Heart left ventricle (tissue), 16 donors: ENCODE results near the gene CLCN4. TPM values are rescaled to one million over a fixed set of nuclear protein-coding genes. Genes with fewer than 3 reads are reported as not detected.

Experiments
- ATAC-seq, 4 donors: fragments of 200-7000 bp; cut with Tn5 transposase; one replicate each; pipeline ENCODE4 v1.9.1; 2020 to 2022; ENCODE audit warnings: moderate library complexity in 4 of 4, mild to moderate bottlenecking in 3 of 4, moderate number of reproducible peaks in 1 of 4
- DNase-seq, 5 donors: peaks; one replicate each; pipeline ENCODE4 v3.0.0-alpha.2; 2020
- H3K27ac ChIP-seq, 12 donors: fragments of 200-600 bp; sonication (generic) in 4 of 12; one replicate each; pipeline versions ENCODE4 v1.5.0 to v1.8.0; 2016 to 2022; ENCODE audit warnings: mild to moderate bottlenecking in 2 of 12
- H3K27me3 ChIP-seq, 9 donors: fragments of 200-600 bp; sonication (generic) in 2 of 9; one replicate each; pipeline versions ENCODE4 v1.5.1 to v1.8.0; 2016 to 2022; ENCODE audit warnings: mild to moderate bottlenecking in 3 of 9
- H3K36me3 ChIP-seq, 9 donors: fragments of 200-600 bp; sonication (generic) in 2 of 9; one replicate each; pipeline versions ENCODE4 v1.5.0 to v1.8.0; 2018 to 2022; ENCODE audit warnings: mild to moderate bottlenecking in 2 of 9
- H3K4me1 ChIP-seq, 12 donors: fragments of 200-600 bp; sonication (generic) in 4 of 12; one replicate each; pipeline versions ENCODE4 v1.5.0 to v1.8.0; 2016 to 2022; ENCODE audit warnings: mild to moderate bottlenecking in 3 of 12
- H3K4me3 ChIP-seq, 12 donors: fragments of 200-600 bp; sonication (generic) in 4 of 12; one replicate each; pipeline versions ENCODE4 v1.5.0 to v1.8.0; 2017 to 2022; ENCODE audit warnings: mild to moderate bottlenecking in 9 of 12, moderate library complexity in 4 of 12
- H3K9me3 ChIP-seq, 12 donors: fragments of 200-600 bp; sonication (generic) in 4 of 12; one replicate each; pipeline versions ENCODE4 v1.5.0 to v1.8.0; 2016 to 2022; ENCODE audit warnings: mild to moderate bottlenecking in 1 of 12
- CTCF ChIP-seq, 12 donors: fragments of 200-600 bp; sonication (generic) in 4 of 12; IDR thresholded peaks; one replicate each; pipeline versions ENCODE4 v1.5.0 to v1.8.0; 2018 to 2022; ENCODE audit warnings: antibody characterized with exemption in 12 of 12, mild to moderate bottlenecking in 5 of 12
- POLR2A ChIP-seq, 2 donors: fragments of 450-650 bp; IDR thresholded peaks; one replicate each; pipeline ENCODE4 v1.6.1; 2017; ENCODE audit warnings: antibody characterized with exemption in 2 of 2, mild to moderate bottlenecking in 2 of 2, moderate library complexity in 2 of 2
- WGBS, 4 donors: extraction: QIAGEN DNeasy Blood & Tissue Kit in 2 of 4; methylation state at CpG; one replicate each; pipeline versions ENCODE4 v1.1.5 to v1.1.7; 2013 to 2018; 5-methylcytosine and 5-hydroxymethylcytosine counted together
- intact Hi-C, 10 donors: fragments of 100-400 bp; cut with DNase I; formaldehyde crosslinking; loops; one replicate each; pipeline versions ENCODE4 v1.11.1 to v1.14.2; 2022
- polyA plus RNA-seq, 2 donors: library from polyadenylated mRNA; stranded (reverse); fragments of 200-250 nt; gene quantifications; one replicate each; pipeline ENCODE4 v1.2.3, GENCODE V29; 2013
- total RNA-seq, 9 donors: library from RNA; depleted of rRNA in 2 of 9; stranded (reverse); fragments of >200 nt in 2 of 9; fragmentation: NEBNext Ultra II Directional in 3 of 9; extraction: Animal tissue kit (Norgen Biotek cat#: 25700) in 3 of 9; gene quantifications; one replicate each; pipeline versions ENCODE4 v1.1.0 to v1.2.4, GENCODE V29; 2016 to 2023
- donor health status: ischemic (EF 13 %, LVEDD 7.1; RV severe dilation, severe dysfunction).
- donor health status: healthy with polysubstance abuse.
- donor health status: DM: no; HTN: yes; CAD: no.
- donor health status: DM: no; HTN: no; CAD: no.
- donor health status: ischemic (EF 25% LVEDD 6.9; RV normal size, moderate dysfunction).
- donor health status: ischemic (EF 25% LVEDD 5.7; RV mildly dilated, moderate dysfunction).
- donor health status: healthy.
- donor health status: DM: yes; HTN: yes; CAD: no.
- donor health status: ischemic (EF 35%, LVEDD 5.7; RV mildly dilated, moderate dysfunction).
- donor health status: nonischemic (EF 11% LVEDD 7.7; RV severe dilation, severe dysfunction).
- donor health status: DM: yes; HTN: yes; CAD: no.
- donor health status: PGD.
- donor health status: ischemic (EF 29% LVEDD 5.4; RV normal size, mild dysfunction).
- donor health status: nonischemic (EF 23%, LVEDD 6.1; RV moderate dilation, normal function).

CLCN4 gene
- total and polyA plus RNA-seq, 11 donors: 6.4 to 39.0 (median 29.2) TPM

GRCh38 chrX:10171249-10171648 lies 14.5 kb downstream of the CLCN4 start:
- Histone ChIP-seq H3K4me1 (peaks cover 0 to 31% (median 10%) of the 10 kb centered on the region in 12 donors), H3K27ac (peak overlapping the region in 1 of 12 donors; percentile 24), H3K36me3 (no peaks in the 10 kb centered on the region), H3K27me3 (peaks cover 0 to 22% (median 0%) of the 10 kb centered on the region in 9 donors), H3K4me3 (no peak overlapping the region), H3K9me3 (no peaks in the 10 kb centered on the region)
- DNase-seq (no peak), ATAC-seq (no peak)
- intact Hi-C loops: no loop called here
- TF ChIP-seq CTCF (IDR thresholded peaks at IDR 0.05): no peak
- TF ChIP-seq POLR2A (IDR thresholded peaks at IDR 0.05): no peak
- WGBS, 4 donors: 59 to 90% (median 77%) methylated on average over 5 of the region's 5 CpGs

- peaks cover 0 to 27% (median 0%) of the 10 kb centered on the region in 9 donors for H3K27me3 ChIP-seq
- DNase-seq (no peak), ATAC-seq (no peak)
- no peaks in the 10 kb centered on the region for H3K36me3 ChIP-seq
- WGBS, 4 donors: 51 to 77% (median 73%) methylated on average over 11 of the region's 11 CpGs
- H3K27ac ChIP-seq: peak overlapping the region in 1 of 12 donors; percentile 61
- no peaks in the 10 kb centered on the region for H3K9me3 ChIP-seq
- TF ChIP-seq CTCF (IDR thresholded peaks at IDR 0.05) (no peak), POLR2A (IDR thresholded peaks at IDR 0.05) (no peak)
- no peak overlapping the region for H3K4me3 ChIP-seq
- peaks cover 0 to 33% (median 3%) of the 10 kb centered on the region in 12 donors for H3K4me1 ChIP-seq
- intact Hi-C loops: no loop called here
These were observed 16.1 kb downstream of the CLCN4 start for GRCh38 chrX:10172877-10173276.

GRCh38 chrX:10173331-10173900 lies 16.6 kb downstream of the CLCN4 start:
- intact Hi-C loops: no loop called here
- H3K4me3 ChIP-seq: peak overlapping the region in 5 of 12 donors; percentile 22 to 37 (median 24)
- peak; percentile 27 to 68 (median 50) for ATAC-seq

More at GRCh38 chrX:10173331-10173900, 16.6 kb downstream of the CLCN4 start:
- Histone ChIP-seq H3K27ac (peak overlapping the region in 1 of 12 donors; percentile 61), H3K36me3 (no peaks in the 10 kb centered on the region), H3K4me1 (peaks cover 0 to 36% (median 3%) of the 10 kb centered on the region in 12 donors), H3K9me3 (no peaks in the 10 kb centered on the region), H3K27me3 (peaks cover 0 to 31% (median 0%) of the 10 kb centered on the region in 9 donors)
- no peak for TF ChIP-seq POLR2A (IDR thresholded peaks at IDR 0.05)
- no peak for TF ChIP-seq CTCF (IDR thresholded peaks at IDR 0.05)
- DNase-seq: peak in 3 of 5 donors; percentile 43 to 64 (median 61)
- 40 to 60% (median 49%) methylated on average over 19 of the region's 19 CpGs for WGBS, 4 donors
